ENCODE data around the gene SMIM14. TPM values are rescaled to one million over a fixed set of nuclear protein-coding genes. Genes with fewer than 3 reads are reported as not detected.

SMIM14 gene
- total RNA-seq, 2 experiments from 2014 or later, result 7.2 to 7.6 TPM

GRCh38 chr4:39613093-39613656 is 25.5 kb downstream of the SMIM14 start:
- CTCF ChIA-PET, result no interaction called here
- POLR2A ChIA-PET, result no interaction called here
- Mint-ChIP-seq H3K4me3 (no peak overlapping the region), H3K4me1 (peaks cover 4% of the 10 kb centered on the region), H3K27me3 (no peaks in the 10 kb centered on the region), H3K9me3 (no peaks in the 10 kb centered on the region), H3K36me3 (ENCODE audit: low read depth) (no peaks in the 10 kb centered on the region), H3K27ac (no peak overlapping the region)
- DNase-seq, result no peak

- no peak overlapping the region for H3K27ac Mint-ChIP-seq
- ChIA-PET POLR2A (no interaction called here), CTCF (no interaction called here)
- H3K27me3 Mint-ChIP-seq, result no peaks in the 10 kb centered on the region
- H3K4me3 Mint-ChIP-seq, result no peak overlapping the region
- peaks cover 4% of the 10 kb centered on the region for H3K4me1 Mint-ChIP-seq
- no peak for DNase-seq
- H3K9me3 Mint-ChIP-seq, result peaks cover 5% of the 10 kb centered on the region
- H3K36me3 Mint-ChIP-seq (ENCODE audit: low read depth), result peaks cover 6% of the 10 kb centered on the region
These were observed 29.2 kb downstream of the SMIM14 start for GRCh38 chr4:39609454-39609931.

- CTCF ChIA-PET, result no interaction called here
- H3K9me3 Mint-ChIP-seq, result peaks cover 5% of the 10 kb centered on the region
- peaks cover 6% of the 10 kb centered on the region for H3K36me3 Mint-ChIP-seq (ENCODE audit: low read depth)
- no peaks in the 10 kb centered on the region for H3K27me3 Mint-ChIP-seq
- no peak overlapping the region for H3K27ac Mint-ChIP-seq
- DNase-seq, result no peak
- POLR2A ChIA-PET, result no interaction called here
- H3K4me1 Mint-ChIP-seq, result peaks cover 4% of the 10 kb centered on the region
- H3K4me3 Mint-ChIP-seq, result no peak overlapping the region
These were observed 30.2 kb downstream of the SMIM14 start for GRCh38 chr4:39608451-39608850.

- H3K36me3 Mint-ChIP-seq (ENCODE audit: low read depth), result peaks cover 6% of the 10 kb centered on the region
- peaks cover 5% of the 10 kb centered on the region for H3K9me3 Mint-ChIP-seq
- H3K4me3 Mint-ChIP-seq, result no peak overlapping the region
- no peak for DNase-seq
- H3K27ac Mint-ChIP-seq, result no peak overlapping the region
- H3K4me1 Mint-ChIP-seq, result peaks cover 4% of the 10 kb centered on the region
- POLR2A ChIA-PET, result no interaction called here
- CTCF ChIA-PET, result interaction anchor here (0.9 kb wide), 1 partner anchor 57 kb away, joined by 3 read pairs; no protein-coding TSS in a partner anchor
- H3K27me3 Mint-ChIP-seq, result no peaks in the 10 kb centered on the region
These were observed 31.9 kb downstream of the SMIM14 start for GRCh38 chr4:39606747-39607146.

GRCh38 chr4:39597695-39598381 is 40.8 kb downstream of the SMIM14 start:
- POLR2A ChIA-PET, result no interaction called here
- DNase-seq, result no peak

GRCh38 chr4:39596971-39597370 is 41.7 kb downstream of the SMIM14 start:
- DNase-seq, result no peak
- Mint-ChIP-seq H3K4me3 (no peak overlapping the region), H3K36me3 (ENCODE audit: low read depth) (no peaks in the 10 kb centered on the region), H3K27me3 (no peaks in the 10 kb centered on the region), H3K4me1 (peaks cover 9% of the 10 kb centered on the region), H3K27ac (no peak overlapping the region), H3K9me3 (no peaks in the 10 kb centered on the region)
- CTCF ChIA-PET, result interaction anchor here (1.0 kb wide), 1 partner anchor 9 kb away, joined by 7 read pairs; no protein-coding TSS in a partner anchor
- POLR2A ChIA-PET, result no interaction called here

More at GRCh38 chr4:39597695-39598381, 40.8 kb downstream of the SMIM14 start:
- CTCF ChIA-PET, result interaction anchor here (1.0 kb wide), 1 partner anchor 10 kb away, joined by 7 read pairs; no protein-coding TSS in a partner anchor
- H3K4me3 Mint-ChIP-seq, result no peak overlapping the region
- peaks cover 9% of the 10 kb centered on the region for H3K4me1 Mint-ChIP-seq
- H3K27ac Mint-ChIP-seq, result no peak overlapping the region
- H3K36me3 Mint-ChIP-seq (ENCODE audit: low read depth), result no peaks in the 10 kb centered on the region
- H3K9me3 Mint-ChIP-seq, result no peaks in the 10 kb centered on the region
- no peaks in the 10 kb centered on the region for H3K27me3 Mint-ChIP-seq

GRCh38 chr4:39591290-39591689 is 47.4 kb downstream of the SMIM14 start:
- Mint-ChIP-seq H3K4me1 (no peaks in the 10 kb centered on the region), H3K27me3 (no peaks in the 10 kb centered on the region), H3K36me3 (ENCODE audit: low read depth) (no peaks in the 10 kb centered on the region), H3K9me3 (no peaks in the 10 kb centered on the region), H3K4me3 (no peak overlapping the region), H3K27ac (no peak overlapping the region)
- no peak for DNase-seq
- POLR2A ChIA-PET, result no interaction called here
- CTCF ChIA-PET, result no interaction called here

GRCh38 chr4:39587881-39588280 is 50.8 kb downstream of the SMIM14 start:
- no peaks in the 10 kb centered on the region for H3K9me3 Mint-ChIP-seq
- H3K4me3 Mint-ChIP-seq, result no peak overlapping the region
- H3K36me3 Mint-ChIP-seq (ENCODE audit: low read depth), result no peaks in the 10 kb centered on the region
- no peaks in the 10 kb centered on the region for H3K4me1 Mint-ChIP-seq
- no peak for DNase-seq
- no peak overlapping the region for H3K27ac Mint-ChIP-seq
- H3K27me3 Mint-ChIP-seq, result no peaks in the 10 kb centered on the region
- POLR2A ChIA-PET, result no interaction called here
- CTCF ChIA-PET, result interaction anchor here (0.6 to 1.1 kb wide), 2 partner anchors 9 to 146 kb away, joined by 3 to 7 read pairs; no protein-coding TSS in a partner anchor

GRCh38 chr4:39574946-39575345 is 63.7 kb downstream of the SMIM14 start:
- no peak for DNase-seq
- H3K4me3 Mint-ChIP-seq, result no peak overlapping the region
- H3K27ac Mint-ChIP-seq, result no peak overlapping the region
- H3K27me3 Mint-ChIP-seq, result no peaks in the 10 kb centered on the region
- H3K4me1 Mint-ChIP-seq, result no peaks in the 10 kb centered on the region
- ChIA-PET CTCF (interaction anchor here (0.7 kb wide), 2 partner anchors 17 to 883 kb away, joined by 4 to 6 read pairs; no protein-coding TSS in a partner anchor), POLR2A (no interaction called here)
- no peaks in the 10 kb centered on the region for H3K36me3 Mint-ChIP-seq (ENCODE audit: low read depth)
- H3K9me3 Mint-ChIP-seq, result no peaks in the 10 kb centered on the region

GRCh38 chr4:39571504-39571903 is 67.2 kb downstream of the SMIM14 start:
- H3K9me3 Mint-ChIP-seq, result no peaks in the 10 kb centered on the region
- POLR2A ChIA-PET, result interaction anchor here (0.6 kb wide), 1 partner anchor 311 kb away, joined by 3 read pairs; no protein-coding TSS in a partner anchor
- no peak overlapping the region for H3K27ac Mint-ChIP-seq

GRCh38 chr4:39571054-39571453 is 67.6 kb downstream of the SMIM14 start:
- DNase-seq, result no peak
- H3K4me3 Mint-ChIP-seq, result no peak overlapping the region
- POLR2A ChIA-PET, result no interaction called here
- H3K9me3 Mint-ChIP-seq, result peaks cover 3% of the 10 kb centered on the region
- peaks cover 7% of the 10 kb centered on the region for H3K4me1 Mint-ChIP-seq
- no peaks in the 10 kb centered on the region for H3K27me3 Mint-ChIP-seq
- no peak overlapping the region for H3K27ac Mint-ChIP-seq
- H3K36me3 Mint-ChIP-seq (ENCODE audit: low read depth), result peaks cover 3% of the 10 kb centered on the region
- CTCF ChIA-PET, result no interaction called here

More at GRCh38 chr4:39571504-39571903, 67.2 kb downstream of the SMIM14 start:
- no peak overlapping the region for H3K4me3 Mint-ChIP-seq
- DNase-seq, result no peak
- no peaks in the 10 kb centered on the region for H3K27me3 Mint-ChIP-seq
- CTCF ChIA-PET, result interaction anchor here (0.7 kb wide), 1 partner anchor 260 kb away, joined by 3 read pairs; no protein-coding TSS in a partner anchor
- no peaks in the 10 kb centered on the region for H3K36me3 Mint-ChIP-seq (ENCODE audit: low read depth)
- peaks cover 7% of the 10 kb centered on the region for H3K4me1 Mint-ChIP-seq

GRCh38 chr4:39569209-39569608 is 69.5 kb downstream of the SMIM14 start:
- ChIA-PET POLR2A (interaction anchor here (2.9 kb wide), 1 partner anchor 42 kb away, joined by 10 read pairs; the partner anchor contains the start of gene UGDH), CTCF (interaction anchor here (0.8 to 0.9 kb wide), 2 partner anchors 17 to 121 kb away, joined by 3 read pairs; no protein-coding TSS in a partner anchor)
- Mint-ChIP-seq H3K36me3 (ENCODE audit: low read depth) (peaks cover 9% of the 10 kb centered on the region), H3K27me3 (no peaks in the 10 kb centered on the region), H3K27ac (no peak overlapping the region), H3K4me1 (peaks cover 7% of the 10 kb centered on the region), H3K4me3 (no peak overlapping the region), H3K9me3 (peaks cover 8% of the 10 kb centered on the region)
- DNase-seq, result no peak

- H3K27me3 Mint-ChIP-seq, result no peaks in the 10 kb centered on the region
- H3K36me3 Mint-ChIP-seq (ENCODE audit: low read depth), result peaks cover 9% of the 10 kb centered on the region
- CTCF ChIA-PET, result interaction anchor here (0.8 to 0.9 kb wide), 2 partner anchors 17 to 120 kb away, joined by 3 read pairs; no protein-coding TSS in a partner anchor
- peaks cover 8% of the 10 kb centered on the region for H3K9me3 Mint-ChIP-seq
- H3K4me3 Mint-ChIP-seq, result no peak overlapping the region
- peaks cover 7% of the 10 kb centered on the region for H3K4me1 Mint-ChIP-seq
- no peak for DNase-seq
- H3K27ac Mint-ChIP-seq, result no peak overlapping the region
- POLR2A ChIA-PET, result interaction anchor here (2.9 kb wide), 1 partner anchor 41 kb away, joined by 10 read pairs; the partner anchor contains the start of gene UGDH
These were observed 69.9 kb downstream of the SMIM14 start for GRCh38 chr4:39568805-39569204.

Data from activated CD4-positive, alpha-beta memory T cell treated with anti-CD3 and anti-CD28 coated beads, Interleukin-2, amount 10 ng/mL, durations not matched to agents 7 days and 5 days (primary cell).